Psoas muscle (tissue), 8 donors: ENCODE results near the gene ACTL8. TPM values are rescaled to one million over a fixed set of nuclear protein-coding genes. Genes with fewer than 3 reads are reported as not detected.

Experiments
- ATAC-seq, 4 donors: fragments of 200-7000 bp; cut with Tn5 transposase; one replicate each; pipeline ENCODE4 v1.9.1; 2020; ENCODE audit warnings: moderate library complexity in 3 of 4, mild to moderate bottlenecking in 2 of 4
- DNase-seq, 2 donors: peaks; one replicate each; pipeline ENCODE4 v3.0.0-alpha.2; 2020
- H3K27ac ChIP-seq: fragments of 200-600 bp; one replicate; pipeline ENCODE4 v1.8.0; 2022
- H3K27me3 ChIP-seq, 3 donors: fragments of 200-600 bp in 1 of 3; one replicate each; pipeline versions ENCODE4 v1.6.1 to v1.8.0; 2013 to 2022; ENCODE audit warnings: low read length in 2 of 3, mild to moderate bottlenecking in 2 of 3, moderate library complexity in 1 of 3; ENCODE audit not compliant: insufficient read depth in 3 of 3
- H3K36me3 ChIP-seq, 2 donors: fragments of 200-600 bp in 1 of 2; one replicate each; pipeline versions ENCODE4 v1.6.1 to v1.8.0; 2013 to 2022; ENCODE audit warnings: low read depth in 1 of 2, mild to moderate bottlenecking in 1 of 2, moderate library complexity in 1 of 2; ENCODE audit not compliant: insufficient read depth in 1 of 2
- H3K4me1 ChIP-seq: fragments of 200-600 bp; one replicate; pipeline ENCODE4 v1.8.0; 2022
- H3K4me3 ChIP-seq: fragments of 200-600 bp; one replicate; pipeline ENCODE4 v1.8.0; 2022; ENCODE audit warnings: mild to moderate bottlenecking
- H3K9me3 ChIP-seq: fragments of 200-600 bp; one replicate; pipeline ENCODE4 v1.8.0; 2022
- WGBS, 3 donors: extraction: QIAGEN DNeasy Blood & Tissue Kit; methylation state at CpG; one replicate each; pipeline versions ENCODE4 v1.1.6 to v1.1.7; 2013; 5-methylcytosine and 5-hydroxymethylcytosine counted together
- intact Hi-C, 2 donors: fragments of 100-400 bp; cut with DNase I; formaldehyde crosslinking; loops; one replicate each; pipeline versions ENCODE4 v1.11.0 to v1.14.2; 2022
- polyA plus RNA-seq, 3 donors: library from polyadenylated mRNA; stranded (reverse); fragments of 200-250 nt; gene quantifications; one replicate each; pipeline ENCODE4 v1.2.3, GENCODE V29; 2013
- total RNA-seq, 4 donors: library from RNA; stranded (reverse); fragmentation: NEBNext Ultra II Directional in 2 of 4; extraction: Animal tissue kit (Norgen Biotek cat#: 25700) in 2 of 4; gene quantifications; one replicate each; pipeline versions ENCODE4 v1.2.1 to v1.2.4, GENCODE V29; 2021 to 2023
- TF ChIP-seq, protein P1 (sequence below): fragments of 200-600 bp; IDR thresholded peaks from one replicate; pipeline ENCODE4 v1.8.0; 2022; ENCODE audit warnings: antibody characterized with exemption
- donor health status: healthy with polysubstance abuse.
- donor health status: DM: no; HTN: no; CAD: no; lungs with moderate emphysema.
- donor health status: Bipolar disorder and iron deficiency.
- donor health status: healthy.
- donor health status: DM: yes; HTN: yes; CAD: no.
- donor health status: DM: no; HTN: no; CAD: no.
- donor health status: DM: no; HTN: no; CAD: no.
- donor health status: DM: yes; HTN: yes; CAD: no.

ACTL8 gene
- total and polyA plus RNA-seq, 7 donors, result not detected

DNA sequence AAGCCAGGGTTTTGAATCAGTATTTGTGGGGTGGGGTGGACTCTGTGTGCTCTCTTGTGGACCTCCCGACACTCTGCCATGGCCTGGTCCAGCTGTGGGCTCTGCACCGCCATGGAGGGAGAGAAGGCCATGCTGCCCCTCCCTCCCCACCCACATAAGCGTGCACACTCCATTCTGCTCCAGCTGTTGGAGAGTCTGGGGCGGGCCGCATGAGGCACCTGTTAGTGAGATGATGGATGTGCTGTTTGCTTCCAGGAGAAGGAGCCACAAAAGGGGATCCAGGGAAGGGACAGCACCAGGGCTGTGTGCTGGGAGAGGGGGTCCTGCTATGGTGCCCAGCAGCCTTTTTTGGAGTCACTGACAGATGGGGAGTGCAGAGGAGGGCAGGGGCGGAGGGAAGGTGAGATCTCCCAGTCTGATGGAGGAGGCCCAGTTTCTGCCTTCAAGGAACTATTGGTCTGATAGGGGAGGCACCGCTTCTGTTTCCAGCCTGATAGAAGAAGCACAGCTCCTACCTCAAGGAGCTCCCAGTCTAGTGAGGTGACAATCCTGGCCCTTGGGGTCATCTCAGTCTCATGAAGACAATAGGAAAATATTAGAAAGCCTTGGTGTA is 101.5 kb downstream of the ACTL8 start:
- TF ChIP-seq, protein P1, sequence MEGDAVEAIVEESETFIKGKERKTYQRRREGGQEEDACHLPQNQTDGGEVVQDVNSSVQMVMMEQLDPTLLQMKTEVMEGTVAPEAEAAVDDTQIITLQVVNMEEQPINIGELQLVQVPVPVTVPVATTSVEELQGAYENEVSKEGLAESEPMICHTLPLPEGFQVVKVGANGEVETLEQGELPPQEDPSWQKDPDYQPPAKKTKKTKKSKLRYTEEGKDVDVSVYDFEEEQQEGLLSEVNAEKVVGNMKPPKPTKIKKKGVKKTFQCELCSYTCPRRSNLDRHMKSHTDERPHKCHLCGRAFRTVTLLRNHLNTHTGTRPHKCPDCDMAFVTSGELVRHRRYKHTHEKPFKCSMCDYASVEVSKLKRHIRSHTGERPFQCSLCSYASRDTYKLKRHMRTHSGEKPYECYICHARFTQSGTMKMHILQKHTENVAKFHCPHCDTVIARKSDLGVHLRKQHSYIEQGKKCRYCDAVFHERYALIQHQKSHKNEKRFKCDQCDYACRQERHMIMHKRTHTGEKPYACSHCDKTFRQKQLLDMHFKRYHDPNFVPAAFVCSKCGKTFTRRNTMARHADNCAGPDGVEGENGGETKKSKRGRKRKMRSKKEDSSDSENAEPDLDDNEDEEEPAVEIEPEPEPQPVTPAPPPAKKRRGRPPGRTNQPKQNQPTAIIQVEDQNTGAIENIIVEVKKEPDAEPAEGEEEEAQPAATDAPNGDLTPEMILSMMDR, result no peak
- no peaks in the 10 kb centered on the region for H3K36me3 ChIP-seq
- no peak overlapping the region for H3K4me3 ChIP-seq
- WGBS, 3 donors, result 43 to 52% (median 49%) methylated on average over 7 of the region's 7 CpGs
- H3K27me3 ChIP-seq, result peaks cover 0 to 8% (median 4%) of the 10 kb centered on the region in 3 donors
- DNase-seq, result no peak
- intact Hi-C loops, result no loop called here
- H3K9me3 ChIP-seq, result no peaks in the 10 kb centered on the region
- no peak overlapping the region for H3K27ac ChIP-seq
- no peak for ATAC-seq
- H3K4me1 ChIP-seq, result no peaks in the 10 kb centered on the region

DNA sequence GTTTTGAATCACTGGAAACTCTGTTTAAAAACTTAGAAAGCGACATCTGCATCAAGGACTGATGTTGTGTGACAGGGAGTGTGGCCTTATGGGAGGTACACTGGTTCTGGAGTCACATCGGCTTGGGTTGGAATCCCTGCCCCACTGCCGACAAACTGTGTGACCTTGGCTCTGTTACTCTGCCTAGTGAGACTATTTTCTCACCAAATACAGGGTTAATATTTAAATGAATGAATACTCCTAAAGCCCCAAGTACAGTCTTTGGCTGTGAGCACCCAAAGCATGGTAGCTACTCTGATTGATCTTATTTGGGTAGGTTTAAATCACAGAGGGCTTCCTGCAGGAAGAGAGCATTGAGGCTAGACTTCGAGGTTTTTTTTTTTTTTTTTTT is 102.0 kb downstream of the ACTL8 start:
- Histone ChIP-seq H3K4me3 (no peak overlapping the region), H3K27me3 (peaks cover 0 to 8% (median 7%) of the 10 kb centered on the region in 3 donors), H3K4me1 (no peaks in the 10 kb centered on the region), H3K9me3 (no peaks in the 10 kb centered on the region), H3K36me3 (no peaks in the 10 kb centered on the region), H3K27ac (no peak overlapping the region)
- intact Hi-C loops, result no loop called here
- TF ChIP-seq, protein P1, result no peak
- no peak for ATAC-seq
- DNase-seq, result no peak
- WGBS, 3 donors, result 68 to 74% (median 71%) methylated on average over 3 to 4 of the region's 4 CpGs

DNA sequence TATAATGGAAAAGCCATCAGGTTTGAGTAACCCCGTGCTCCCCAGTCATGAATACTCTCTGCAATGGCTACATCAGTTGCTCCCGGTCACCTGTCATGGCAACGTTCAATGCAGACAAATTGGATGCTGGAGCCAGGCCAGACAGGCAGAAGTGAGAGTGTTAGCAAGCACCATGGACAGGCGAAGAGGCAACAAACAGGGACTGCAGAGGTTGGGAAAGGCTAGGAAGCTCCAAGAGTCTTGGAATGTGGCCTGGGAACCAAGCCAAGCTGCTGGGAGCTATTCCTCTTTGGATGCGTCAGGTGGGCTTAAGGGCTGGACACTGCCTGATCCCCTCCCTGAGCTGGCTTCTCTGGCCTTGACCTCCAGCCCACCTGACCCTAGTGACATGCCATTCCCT is 102.9 kb downstream of the ACTL8 start:
- Histone ChIP-seq H3K4me3 (no peak overlapping the region), H3K27me3 (peaks cover 0 to 13% (median 8%) of the 10 kb centered on the region in 3 donors), H3K9me3 (no peaks in the 10 kb centered on the region), H3K4me1 (no peaks in the 10 kb centered on the region), H3K27ac (no peak overlapping the region), H3K36me3 (no peaks in the 10 kb centered on the region)
- no peak for DNase-seq
- WGBS, 3 donors, result 45 to 52% (median 47%) methylated on average over 5 of the region's 5 CpGs
- TF ChIP-seq, protein P1, result no peak
- intact Hi-C loops, result no loop called here
- no peak for ATAC-seq

DNA sequence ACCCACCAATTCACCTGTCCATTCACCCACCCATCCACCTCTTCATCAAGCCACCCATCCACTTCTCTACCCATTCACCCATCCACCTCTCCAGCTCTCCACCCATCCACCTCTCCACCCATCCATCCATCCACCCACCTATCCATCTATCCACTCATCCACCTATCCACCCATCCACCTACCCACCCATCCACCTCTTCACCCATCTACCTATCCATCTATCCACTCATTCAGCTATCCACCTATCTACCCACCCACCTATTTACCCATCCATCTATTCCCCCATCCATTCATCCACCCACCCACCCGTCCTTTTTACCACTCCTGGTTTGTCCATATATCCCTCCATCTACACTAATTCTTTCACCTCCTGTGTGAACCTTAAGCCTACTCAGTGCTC is 105.7 kb downstream of the ACTL8 start:
- Histone ChIP-seq H3K4me3 (no peak overlapping the region), H3K36me3 (no peaks in the 10 kb centered on the region), H3K27me3 (peaks cover 0 to 26% (median 5%) of the 10 kb centered on the region in 3 donors), H3K27ac (no peak overlapping the region), H3K4me1 (no peaks in the 10 kb centered on the region), H3K9me3 (no peaks in the 10 kb centered on the region)
- TF ChIP-seq, protein P1, result no peak
- WGBS, 3 donors, result 81 to 87% (median 84%) methylated on average over 1 of the region's 1 CpG
- ATAC-seq, result no peak
- no peak for DNase-seq
- intact Hi-C loops, result no loop called here

DNA sequence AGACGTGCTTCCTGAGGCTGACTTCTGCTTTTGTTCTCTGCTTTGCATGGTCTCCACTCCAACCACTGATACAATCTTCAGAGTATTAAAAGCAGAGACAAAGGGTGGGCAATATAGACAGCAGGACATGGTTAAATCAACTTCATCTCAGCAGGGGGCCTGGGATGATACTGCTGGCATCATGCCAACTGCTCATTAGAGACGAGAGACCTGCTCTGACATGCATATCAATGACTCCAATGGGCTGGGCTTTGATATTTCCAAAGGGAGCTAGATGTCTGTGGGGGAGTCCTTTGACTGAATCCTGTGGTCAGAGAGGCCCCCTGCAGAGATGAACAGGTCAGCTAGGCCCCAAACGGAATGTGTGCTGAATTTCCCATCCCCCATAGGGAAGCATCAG is 106.6 kb downstream of the ACTL8 start:
- TF ChIP-seq, protein P1, result no peak
- Histone ChIP-seq H3K27ac (no peak overlapping the region), H3K36me3 (no peaks in the 10 kb centered on the region), H3K27me3 (peaks cover 0 to 28% (median 5%) of the 10 kb centered on the region in 3 donors), H3K4me1 (no peaks in the 10 kb centered on the region), H3K4me3 (no peak overlapping the region), H3K9me3 (no peaks in the 10 kb centered on the region)
- intact Hi-C loops, result no loop called here
- DNase-seq (no peak), ATAC-seq (no peak)
- WGBS, 3 donors, result 19 to 27% (median 25%) methylated on average over 3 of the region's 3 CpGs
